ENCODE data around the gene SGCA. TPM values are rescaled to one million over a fixed set of nuclear protein-coding genes. Genes with fewer than 3 reads are reported as not detected.

Gene SGCA
- total RNA-seq, 1 donor = not detected

DNA sequence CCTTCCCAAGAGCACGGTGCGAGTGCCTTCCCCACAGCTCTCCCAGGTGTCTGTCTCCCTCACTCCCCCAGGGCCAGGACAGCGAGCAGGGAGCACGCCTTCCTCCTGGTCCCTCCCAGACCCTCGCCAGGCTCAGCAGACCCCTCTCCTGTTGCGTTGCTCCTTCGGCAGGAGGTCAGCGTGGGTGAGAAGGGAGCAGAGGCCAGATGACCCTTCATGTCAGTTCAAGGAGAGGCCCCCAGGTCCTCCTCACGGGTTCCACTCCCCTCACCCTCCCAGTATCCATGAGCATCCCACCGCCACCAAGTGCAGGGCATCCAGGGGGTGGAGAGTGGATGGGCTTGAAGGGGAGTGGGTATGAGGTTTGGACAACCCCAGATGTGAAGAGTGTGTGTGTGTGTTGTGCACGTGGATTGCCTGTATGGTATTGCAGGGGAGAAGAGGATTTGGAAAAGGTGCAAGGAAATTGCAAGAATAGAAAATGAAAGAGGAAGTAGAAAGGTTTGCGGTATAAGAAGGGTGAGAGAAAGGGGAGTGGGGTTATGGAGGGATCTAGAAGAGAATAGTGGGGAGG, 17.7 kb downstream of the SGCA start:
- peak overlapping the region; percentile 97 for H3K27ac ChIP-seq (ENCODE audit: low read depth, low read length)
- H3K4me2 ChIP-seq (ENCODE audit: insufficient read depth, low read length) = no peak overlapping the region
- TF ChIP-seq, protein P1, sequence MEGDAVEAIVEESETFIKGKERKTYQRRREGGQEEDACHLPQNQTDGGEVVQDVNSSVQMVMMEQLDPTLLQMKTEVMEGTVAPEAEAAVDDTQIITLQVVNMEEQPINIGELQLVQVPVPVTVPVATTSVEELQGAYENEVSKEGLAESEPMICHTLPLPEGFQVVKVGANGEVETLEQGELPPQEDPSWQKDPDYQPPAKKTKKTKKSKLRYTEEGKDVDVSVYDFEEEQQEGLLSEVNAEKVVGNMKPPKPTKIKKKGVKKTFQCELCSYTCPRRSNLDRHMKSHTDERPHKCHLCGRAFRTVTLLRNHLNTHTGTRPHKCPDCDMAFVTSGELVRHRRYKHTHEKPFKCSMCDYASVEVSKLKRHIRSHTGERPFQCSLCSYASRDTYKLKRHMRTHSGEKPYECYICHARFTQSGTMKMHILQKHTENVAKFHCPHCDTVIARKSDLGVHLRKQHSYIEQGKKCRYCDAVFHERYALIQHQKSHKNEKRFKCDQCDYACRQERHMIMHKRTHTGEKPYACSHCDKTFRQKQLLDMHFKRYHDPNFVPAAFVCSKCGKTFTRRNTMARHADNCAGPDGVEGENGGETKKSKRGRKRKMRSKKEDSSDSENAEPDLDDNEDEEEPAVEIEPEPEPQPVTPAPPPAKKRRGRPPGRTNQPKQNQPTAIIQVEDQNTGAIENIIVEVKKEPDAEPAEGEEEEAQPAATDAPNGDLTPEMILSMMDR (IDR thresholded peaks at IDR 0.05; ENCODE audit: extremely low read depth, low read depth, low read length) = no peak

DNA sequence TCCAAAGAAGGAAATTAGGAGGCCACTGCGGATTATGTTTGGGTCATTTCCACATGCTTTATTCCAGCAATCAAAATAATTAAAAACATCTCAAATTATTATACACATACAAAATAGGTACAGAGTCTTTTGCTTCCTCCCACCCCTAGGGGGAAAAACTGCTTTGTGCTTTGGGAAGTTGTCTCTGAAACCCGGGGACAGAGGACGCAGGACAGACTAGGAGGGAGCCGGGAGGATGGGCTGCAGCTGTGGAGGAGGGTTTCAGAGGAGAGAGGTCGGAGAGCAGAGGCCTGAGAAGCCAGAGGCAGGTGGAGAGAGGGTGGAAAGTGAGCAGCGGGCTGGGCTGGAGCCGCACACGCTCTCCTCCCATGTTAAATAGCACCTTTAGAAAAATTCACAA, 18.3 kb downstream of the SGCA start:
- no peak overlapping the region for H3K4me3 ChIP-seq (ENCODE audit: insufficient read depth, low read length)
- no peaks in the 10 kb centered on the region for H3K79me2 ChIP-seq (ENCODE audit: insufficient read depth, low read length)
- H3K36me3 ChIP-seq (ENCODE audit: insufficient read depth, low read length) = peaks cover 56% of the 10 kb centered on the region
- H3K4me2 ChIP-seq (ENCODE audit: insufficient read depth, low read length) = no peak overlapping the region
- peaks cover 15% of the 10 kb centered on the region for H3K4me1 ChIP-seq (ENCODE audit: insufficient read depth, low read length)
- H3K27me3 ChIP-seq (ENCODE audit: insufficient read depth, low read length) = no peaks in the 10 kb centered on the region
- peak overlapping the region; percentile 97 for H3K27ac ChIP-seq (ENCODE audit: low read depth, low read length)
- no peak for DNase-seq (ENCODE audit: insufficient read length, low spot score, missing footprints)
- H4K20me1 ChIP-seq (ENCODE audit: insufficient read depth, low read length) = peaks cover 56% of the 10 kb centered on the region
- H2AFZ ChIP-seq (ENCODE audit: low read length) = no peak overlapping the region
- H3K9me3 ChIP-seq (ENCODE audit: low read depth, low read length) = no peaks in the 10 kb centered on the region
- TF ChIP-seq, protein P1 (IDR thresholded peaks at IDR 0.05; ENCODE audit: extremely low read depth, low read depth, low read length) = peak; percentile 21

More for the DNA sequence above, 17.7 kb downstream of the SGCA start:
- H3K4me1 ChIP-seq (ENCODE audit: insufficient read depth, low read length) = peaks cover 20% of the 10 kb centered on the region
- peaks cover 50% of the 10 kb centered on the region for H4K20me1 ChIP-seq (ENCODE audit: insufficient read depth, low read length)
- no peaks in the 10 kb centered on the region for H3K9me3 ChIP-seq (ENCODE audit: low read depth, low read length)
- DNase-seq (ENCODE audit: insufficient read length, low spot score, missing footprints) = peak; percentile 81
- peaks cover 51% of the 10 kb centered on the region for H3K36me3 ChIP-seq (ENCODE audit: insufficient read depth, low read length)
- H3K79me2 ChIP-seq (ENCODE audit: insufficient read depth, low read length) = no peaks in the 10 kb centered on the region
- no peak overlapping the region for H2AFZ ChIP-seq (ENCODE audit: low read length)
- no peaks in the 10 kb centered on the region for H3K27me3 ChIP-seq (ENCODE audit: insufficient read depth, low read length)
- H3K4me3 ChIP-seq (ENCODE audit: insufficient read depth, low read length) = no peak overlapping the region

DNA sequence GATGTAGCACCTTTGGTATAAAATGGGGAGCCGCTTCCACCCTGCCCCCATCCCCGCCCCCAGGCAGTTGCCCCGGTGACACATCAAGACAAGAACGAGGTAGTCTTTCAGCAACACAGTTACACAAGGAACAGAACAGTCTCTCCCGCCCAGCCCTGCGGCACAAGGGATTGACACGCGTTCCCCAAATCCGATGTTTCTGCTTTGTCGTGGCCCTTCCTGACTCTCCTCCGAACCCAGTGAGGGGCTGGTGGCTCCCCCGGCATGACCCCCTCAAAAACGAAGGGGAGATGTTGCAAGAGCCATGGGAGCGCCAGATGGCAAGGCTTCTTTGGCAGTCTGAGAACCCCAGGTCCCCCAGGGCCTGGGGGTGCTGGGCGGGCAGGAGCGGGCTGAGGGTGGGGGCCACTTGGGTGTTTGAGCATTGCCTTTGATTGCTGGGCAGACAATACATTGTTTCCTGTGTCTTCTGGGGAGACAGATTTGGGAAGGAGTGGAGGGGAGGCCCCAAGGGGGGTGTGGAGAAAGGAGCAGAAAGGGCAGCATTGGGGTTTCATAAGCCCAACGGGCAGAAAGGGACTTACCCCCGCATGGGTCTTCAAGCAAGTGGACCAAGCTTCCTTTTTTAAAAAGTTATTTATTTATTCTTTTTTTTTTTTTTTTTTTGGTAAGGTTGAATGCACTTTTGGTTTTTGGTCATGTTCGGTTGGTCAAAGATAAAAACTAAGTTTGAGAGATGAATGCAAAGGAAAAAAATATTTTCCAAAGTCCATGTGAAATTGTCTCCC, 19.0 kb downstream of the SGCA start:
- Histone ChIP-seq H2AFZ (ENCODE audit: low read length) (no peak overlapping the region), H3K27ac (ENCODE audit: low read depth, low read length) (peak overlapping the region; percentile 97), H3K9me3 (ENCODE audit: low read depth, low read length) (no peaks in the 10 kb centered on the region), H3K4me3 (ENCODE audit: insufficient read depth, low read length) (no peak overlapping the region), H4K20me1 (ENCODE audit: insufficient read depth, low read length) (peaks cover 63% of the 10 kb centered on the region), H3K79me2 (ENCODE audit: insufficient read depth, low read length) (peaks cover 3% of the 10 kb centered on the region), H3K4me1 (ENCODE audit: insufficient read depth, low read length) (peaks cover 14% of the 10 kb centered on the region), H3K27me3 (ENCODE audit: insufficient read depth, low read length) (no peaks in the 10 kb centered on the region), H3K4me2 (ENCODE audit: insufficient read depth, low read length) (no peak overlapping the region), H3K36me3 (ENCODE audit: insufficient read depth, low read length) (peaks cover 64% of the 10 kb centered on the region)
- DNase-seq (ENCODE audit: insufficient read length, low spot score, missing footprints) = peak; percentile 87
- TF ChIP-seq, protein P1 (IDR thresholded peaks at IDR 0.05; ENCODE audit: extremely low read depth, low read depth, low read length) = no peak

Data from osteoblast (primary cell).